ENCODE results near the gene NEB. TPM values are rescaled to one million over a fixed set of nuclear protein-coding genes. Genes with fewer than 3 reads are reported as not detected.

The NEB gene
- total RNA-seq = 2.5 TPM

DNA sequence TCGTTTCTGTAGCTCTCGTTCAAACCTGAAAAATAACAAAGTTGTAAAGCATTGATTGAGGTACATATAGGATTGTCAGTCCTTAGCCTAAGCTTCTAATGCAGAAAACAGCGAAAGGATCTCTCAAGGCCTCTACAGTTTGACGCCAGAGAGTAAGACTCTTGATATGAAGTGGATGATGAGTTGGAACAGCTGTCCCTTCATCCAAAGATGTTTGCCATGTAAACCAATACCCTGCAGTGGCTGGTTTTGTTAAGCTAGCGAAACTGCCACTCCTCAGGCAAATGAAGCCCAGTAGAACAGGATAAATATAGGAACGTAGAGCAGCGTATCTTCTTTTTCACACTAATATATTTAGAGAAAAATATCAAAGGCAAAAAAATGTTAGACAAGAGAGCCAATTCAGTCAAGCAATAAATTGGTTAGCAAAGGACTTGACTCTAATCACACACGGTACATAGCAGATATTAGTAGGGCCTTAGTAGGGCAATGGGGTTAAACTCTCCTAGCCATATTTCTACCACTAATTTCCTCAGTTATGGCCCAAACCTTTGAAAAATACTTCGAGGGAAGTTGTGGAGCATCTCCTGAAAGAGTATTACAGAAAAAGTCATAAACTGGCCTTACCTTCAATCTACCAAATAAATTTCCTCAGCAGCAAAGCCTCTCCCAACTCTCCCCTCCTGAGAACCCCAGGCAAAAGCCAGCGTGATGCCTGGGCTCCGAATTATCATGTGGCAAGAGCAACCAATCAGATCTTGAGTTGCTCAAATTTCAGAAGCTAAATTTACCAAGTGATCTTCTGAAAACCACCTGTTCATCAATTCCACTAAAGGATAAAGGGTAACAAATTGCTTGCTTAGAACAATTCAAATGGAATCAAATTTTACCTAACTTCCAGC is at the start of gene NEB:
TSS of gene NEB (minus strand) at position 706 of the 902 bp plus-strand sequence. CDS start 1,320 bp downstream, outside the sequence.

Other genes starting within 250 kb of the NEB start
- 61.7 TPM for gene ARL5A, start 93.9 kb upstream of the NEB start, total RNA-seq